Neural crest cell (in vitro differentiated cells): ENCODE data around the gene SEMA3F. TPM values are rescaled to one million over a fixed set of nuclear protein-coding genes. Genes with fewer than 3 reads are reported as not detected.

Experiments
- DNase-seq: peaks from one replicate; pipeline ENCODE4 v3.0.0; 2021; ENCODE audit warnings: low read depth, mixed read lengths, low spot score
- H3K27ac Mint-ChIP-seq: one replicate; pipeline ENCODE4 v1.8.0; 2021; ENCODE audit warnings: mild to moderate bottlenecking, mixed read lengths; ENCODE audit not compliant: unreplicated experiment
- H3K27me3 Mint-ChIP-seq: 2 replicates; pipeline ENCODE4 v1.8.0; 2021; ENCODE audit warnings: low read depth, mild to moderate bottlenecking, mixed read lengths
- H3K36me3 Mint-ChIP-seq: 2 replicates; pipeline ENCODE4 v1.8.0; 2021; ENCODE audit warnings: low read depth, mild to moderate bottlenecking, mixed read lengths
- H3K4me1 Mint-ChIP-seq: 2 replicates; pipeline ENCODE4 v1.8.0; 2021; ENCODE audit warnings: mixed read lengths
- H3K4me3 Mint-ChIP-seq: one replicate; pipeline ENCODE4 v1.8.0; 2021; ENCODE audit warnings: mild to moderate bottlenecking, mixed read lengths
- H3K9me3 Mint-ChIP-seq: 2 replicates; pipeline ENCODE4 v1.8.0; 2021; ENCODE audit warnings: mixed read lengths
- total RNA-seq: library from RNA; stranded (reverse); gene quantifications from 2 replicates; pipeline ENCODE4 v1.2.1, GENCODE V29; 2021
- TF ChIP-seq, protein P1 (sequence below): fragments of 200-600 bp; sonication (generic); conservative IDR thresholded peaks from 2 replicates; pipeline ENCODE4 v1.5.0; 2021; ENCODE audit warnings: antibody characterized with exemption, mild to moderate bottlenecking

SEMA3F gene
- total RNA-seq, 1 donor from 2014 or later = 4.2 TPM

- TF ChIP-seq, protein P1, sequence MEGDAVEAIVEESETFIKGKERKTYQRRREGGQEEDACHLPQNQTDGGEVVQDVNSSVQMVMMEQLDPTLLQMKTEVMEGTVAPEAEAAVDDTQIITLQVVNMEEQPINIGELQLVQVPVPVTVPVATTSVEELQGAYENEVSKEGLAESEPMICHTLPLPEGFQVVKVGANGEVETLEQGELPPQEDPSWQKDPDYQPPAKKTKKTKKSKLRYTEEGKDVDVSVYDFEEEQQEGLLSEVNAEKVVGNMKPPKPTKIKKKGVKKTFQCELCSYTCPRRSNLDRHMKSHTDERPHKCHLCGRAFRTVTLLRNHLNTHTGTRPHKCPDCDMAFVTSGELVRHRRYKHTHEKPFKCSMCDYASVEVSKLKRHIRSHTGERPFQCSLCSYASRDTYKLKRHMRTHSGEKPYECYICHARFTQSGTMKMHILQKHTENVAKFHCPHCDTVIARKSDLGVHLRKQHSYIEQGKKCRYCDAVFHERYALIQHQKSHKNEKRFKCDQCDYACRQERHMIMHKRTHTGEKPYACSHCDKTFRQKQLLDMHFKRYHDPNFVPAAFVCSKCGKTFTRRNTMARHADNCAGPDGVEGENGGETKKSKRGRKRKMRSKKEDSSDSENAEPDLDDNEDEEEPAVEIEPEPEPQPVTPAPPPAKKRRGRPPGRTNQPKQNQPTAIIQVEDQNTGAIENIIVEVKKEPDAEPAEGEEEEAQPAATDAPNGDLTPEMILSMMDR = no peak
- H3K4me1 Mint-ChIP-seq = peaks cover 9% of the 10 kb centered on the region
- no peak overlapping the region for H3K4me3 Mint-ChIP-seq
- H3K27me3 Mint-ChIP-seq = no peaks in the 10 kb centered on the region
- H3K27ac Mint-ChIP-seq = no peak overlapping the region
- no peak for DNase-seq
- no peaks in the 10 kb centered on the region for H3K9me3 Mint-ChIP-seq
- H3K36me3 Mint-ChIP-seq = no peaks in the 10 kb centered on the region
These were observed 21.9 kb upstream of the SEMA3F start for GRCh38 chr3:50133283-50133615.

GRCh38 chr3:50134367-50134766 is 20.8 kb upstream of the SEMA3F start:
- TF ChIP-seq, protein P1 = no peak
- H3K36me3 Mint-ChIP-seq = no peaks in the 10 kb centered on the region
- H3K9me3 Mint-ChIP-seq = no peaks in the 10 kb centered on the region
- no peak overlapping the region for H3K27ac Mint-ChIP-seq
- peaks cover 19% of the 10 kb centered on the region for H3K4me1 Mint-ChIP-seq
- DNase-seq = no peak
- H3K4me3 Mint-ChIP-seq = no peak overlapping the region
- H3K27me3 Mint-ChIP-seq = no peaks in the 10 kb centered on the region

DNA sequence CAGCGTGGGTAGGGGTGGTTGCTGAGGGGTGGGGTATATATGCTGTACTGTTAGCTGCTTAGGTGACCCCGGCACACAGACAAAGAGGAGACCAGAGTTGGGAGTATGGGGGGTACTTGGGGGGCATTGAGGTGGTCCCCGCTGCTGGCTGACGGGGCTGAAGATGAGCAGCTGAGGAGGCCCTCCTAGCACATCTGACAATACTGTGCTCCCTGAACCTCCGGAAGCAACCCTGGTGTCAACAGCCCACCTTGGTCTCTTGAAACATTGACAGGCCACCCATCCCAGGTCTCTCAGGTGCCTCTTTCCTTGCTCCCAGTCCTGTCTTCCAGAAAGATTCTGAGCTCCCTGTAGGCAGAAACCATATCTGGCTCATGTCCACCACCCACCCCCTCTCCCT is 19.2 kb upstream of the SEMA3F start:
- Mint-ChIP-seq H3K4me1 (peaks cover 19% of the 10 kb centered on the region), H3K9me3 (no peaks in the 10 kb centered on the region), H3K27ac (peak overlapping the region; percentile 43), H3K27me3 (no peaks in the 10 kb centered on the region), H3K36me3 (no peaks in the 10 kb centered on the region), H3K4me3 (no peak overlapping the region)
- DNase-seq = no peak
- TF ChIP-seq, protein P1 = no peak

GRCh38 chr3:50136714-50137405 is 18.3 kb upstream of the SEMA3F start:
- Mint-ChIP-seq H3K4me3 (no peak overlapping the region), H3K9me3 (no peaks in the 10 kb centered on the region), H3K27me3 (no peaks in the 10 kb centered on the region), H3K4me1 (peaks cover 19% of the 10 kb centered on the region), H3K36me3 (no peaks in the 10 kb centered on the region), H3K27ac (no peak overlapping the region)
- TF ChIP-seq, protein P1 = no peak
- no peak for DNase-seq

DNA sequence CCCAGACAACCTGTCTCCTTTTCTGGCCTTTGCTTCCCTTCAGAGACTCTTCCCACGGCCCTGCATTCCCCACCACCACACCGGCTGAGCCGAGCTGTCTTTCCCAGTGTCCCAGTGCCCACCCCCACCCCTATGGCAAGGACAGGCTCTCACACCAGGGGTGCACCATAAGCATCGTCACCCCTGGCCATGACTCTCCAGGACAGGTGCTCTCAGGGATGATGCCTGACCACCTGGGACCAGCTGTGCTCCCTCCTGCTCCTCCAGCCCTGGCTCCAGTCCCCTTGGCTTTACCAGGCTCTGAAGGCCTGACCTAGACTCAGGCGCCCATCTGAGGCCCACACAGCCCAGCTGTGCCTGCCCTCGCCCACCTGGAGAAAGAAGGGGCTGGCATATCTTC is 17.6 kb upstream of the SEMA3F start:
- DNase-seq = no peak
- TF ChIP-seq, protein P1 = no peak
- no peaks in the 10 kb centered on the region for H3K27me3 Mint-ChIP-seq
- H3K27ac Mint-ChIP-seq = no peak overlapping the region
- no peaks in the 10 kb centered on the region for H3K36me3 Mint-ChIP-seq
- H3K4me1 Mint-ChIP-seq = peaks cover 19% of the 10 kb centered on the region
- no peaks in the 10 kb centered on the region for H3K9me3 Mint-ChIP-seq
- no peak overlapping the region for H3K4me3 Mint-ChIP-seq
